WTC11 (cell line): ENCODE measurements around the gene ACSM3. TPM values are rescaled to one million over a fixed set of nuclear protein-coding genes. Genes with fewer than 3 reads are reported as not detected.

Experiments
- ATAC-seq: fragments of 200-7000 bp; cut with Tn5 transposase; 2 replicates; pipeline ENCODE4 v1.10.0; 2021; ENCODE audit warnings: mild to moderate bottlenecking, moderate library complexity
- CTCF ChIA-PET: fragments of 300-600 bp; sonication (Branson Sonifier 250); formaldehyde crosslinking; loops from one replicate; lab custom pipeline; 2021; ENCODE audit warnings: antibody characterized with exemption; lab: Charles Lee
- POLR2A ChIA-PET: fragments of 350-600 bp; sonication (Branson Sonifier 250); formaldehyde crosslinking; loops from one replicate; lab custom pipeline; 2021; ENCODE audit warnings: antibody characterized with exemption; lab: Charles Lee
- DNase-seq: peaks from one replicate; pipeline ENCODE4 v3.0.0; 2021; ENCODE audit warnings: low spot score
- H3K27ac Mint-ChIP-seq: 2 replicates; pipeline ENCODE4 v1.8.0; 2021; ENCODE audit warnings: mixed read lengths
- H3K27me3 Mint-ChIP-seq: 2 replicates; pipeline ENCODE4 v1.8.0; 2021; ENCODE audit warnings: low read depth, mild to moderate bottlenecking, moderate library complexity, mixed read lengths
- H3K36me3 Mint-ChIP-seq: 2 replicates; pipeline ENCODE4 v1.8.0; 2021; ENCODE audit warnings: mixed read lengths
- H3K4me1 Mint-ChIP-seq: 2 replicates; pipeline ENCODE4 v1.8.0; 2022; ENCODE audit warnings: mixed read lengths
- H3K4me3 Mint-ChIP-seq: 2 replicates; pipeline ENCODE4 v1.8.0; 2021; ENCODE audit warnings: mild to moderate bottlenecking, moderate library complexity, mixed read lengths
- H3K9me3 Mint-ChIP-seq: 2 replicates; pipeline ENCODE4 v1.8.0; 2021; ENCODE audit warnings: mixed read lengths
- FOXJ3 ChIP-seq: sonication (generic); formaldehyde crosslinking; IDR thresholded peaks from 2 replicates; pipeline ENCODE4 v1.9.0; 2021; ENCODE audit warnings: missing genetic modification reagents, mild to moderate bottlenecking, borderline replicate concordance
- FOXK1 ChIP-seq: sonication (generic); formaldehyde crosslinking; IDR thresholded peaks from 2 replicates; pipeline ENCODE4 v1.8.0; 2022; ENCODE audit warnings: mild to moderate bottlenecking, moderate library complexity, missing genetic modification reagents
- JUN ChIP-seq: sonication (generic); formaldehyde crosslinking; IDR thresholded peaks from 2 replicates; pipeline ENCODE4 v1.8.0; 2023; ENCODE audit warnings: mild to moderate bottlenecking, missing genetic modification reagents
- KAT7 ChIP-seq: sonication (generic); formaldehyde crosslinking; IDR thresholded peaks from 2 replicates; pipeline ENCODE4 v1.8.1; 2023; ENCODE audit warnings: missing genetic modification reagents, mild to moderate bottlenecking, borderline replicate concordance
- NFATC4 ChIP-seq: fragments of 250-450 bp; sonication (Bioruptor Pico); IDR thresholded peaks from 2 replicates; pipeline ENCODE4 v1.9.0; 2021; ENCODE audit warnings: mild to moderate bottlenecking
- NR2C2 ChIP-seq: sonication (generic); formaldehyde crosslinking; IDR thresholded peaks from 2 replicates; pipeline ENCODE4 v1.8.0; 2022; ENCODE audit warnings: mild to moderate bottlenecking, missing genetic modification reagents
- RELA ChIP-seq: sonication (generic); formaldehyde crosslinking; IDR thresholded peaks from 2 replicates; pipeline ENCODE4 v1.8.1; 2022; ENCODE audit warnings: missing genetic modification reagents, mild to moderate bottlenecking, borderline replicate concordance
- TEAD1 ChIP-seq: sonication (generic); formaldehyde crosslinking; IDR thresholded peaks from 2 replicates; pipeline ENCODE4 v1.8.0; 2022; ENCODE audit warnings: mild to moderate bottlenecking, missing genetic modification reagents
- ZNF317 ChIP-seq: sonication (generic); formaldehyde crosslinking; IDR thresholded peaks from 2 replicates; pipeline ENCODE4 v1.8.1; 2023; ENCODE audit warnings: low read depth, mild to moderate bottlenecking, moderate library complexity, missing genetic modification reagents, borderline replicate concordance
- ZNF671 ChIP-seq: fragments of 250-450 bp; sonication (Bioruptor Pico); IDR thresholded peaks from 2 replicates; pipeline ENCODE4 v1.8.0; 2021; ENCODE audit warnings: mild to moderate bottlenecking
- total RNA-seq: library from RNA; stranded (reverse); gene quantifications from 3 replicates; pipeline ENCODE4 v1.2.3, GENCODE V29; 2021
- TF ChIP-seq, protein P1 (sequence below): sonication (generic); formaldehyde crosslinking; IDR thresholded peaks from 2 replicates; pipeline ENCODE4 v1.8.0; 2022; ENCODE audit warnings: missing genetic modification reagents
- TF ChIP-seq, protein P2 (sequence below): fragments of 250-450 bp; sonication (Bioruptor Pico); IDR thresholded peaks from 2 replicates; pipeline ENCODE4 v1.9.0; 2021; ENCODE audit warnings: mild to moderate bottlenecking, borderline replicate concordance
- TF ChIP-seq, protein P3 (sequence below): sonication (generic); formaldehyde crosslinking; IDR thresholded peaks from 2 replicates; pipeline ENCODE4 v1.8.1; 2023; ENCODE audit warnings: mild to moderate bottlenecking, moderate library complexity, missing genetic modification reagents
- TF ChIP-seq, protein P4 (sequence below): fragments of 250-450 bp; sonication (Bioruptor Pico); conservative IDR thresholded peaks from 2 replicates; pipeline ENCODE4 v1.9.0; 2021; ENCODE audit warnings: mild to moderate bottlenecking
- TF ChIP-seq, protein P5 (sequence below): sonication (generic); formaldehyde crosslinking; IDR thresholded peaks from 2 replicates; pipeline ENCODE4 v1.8.1; 2023; ENCODE audit warnings: mild to moderate bottlenecking, missing genetic modification reagents
- TF ChIP-seq, protein P6 (sequence below): sonication (generic); formaldehyde crosslinking; IDR thresholded peaks from 2 replicates; pipeline ENCODE4 v1.8.1; 2023; ENCODE audit warnings: mild to moderate bottlenecking, missing genetic modification reagents, borderline replicate concordance
- TF ChIP-seq, protein P7 (sequence below): sonication (generic); formaldehyde crosslinking; conservative IDR thresholded peaks from 2 replicates; pipeline ENCODE4 v1.8.1; 2022; ENCODE audit warnings: mild to moderate bottlenecking, missing genetic modification reagents

The ACSM3 gene
- total RNA-seq, 1 experiment from 2014 or later = 5.0 TPM

DNA sequence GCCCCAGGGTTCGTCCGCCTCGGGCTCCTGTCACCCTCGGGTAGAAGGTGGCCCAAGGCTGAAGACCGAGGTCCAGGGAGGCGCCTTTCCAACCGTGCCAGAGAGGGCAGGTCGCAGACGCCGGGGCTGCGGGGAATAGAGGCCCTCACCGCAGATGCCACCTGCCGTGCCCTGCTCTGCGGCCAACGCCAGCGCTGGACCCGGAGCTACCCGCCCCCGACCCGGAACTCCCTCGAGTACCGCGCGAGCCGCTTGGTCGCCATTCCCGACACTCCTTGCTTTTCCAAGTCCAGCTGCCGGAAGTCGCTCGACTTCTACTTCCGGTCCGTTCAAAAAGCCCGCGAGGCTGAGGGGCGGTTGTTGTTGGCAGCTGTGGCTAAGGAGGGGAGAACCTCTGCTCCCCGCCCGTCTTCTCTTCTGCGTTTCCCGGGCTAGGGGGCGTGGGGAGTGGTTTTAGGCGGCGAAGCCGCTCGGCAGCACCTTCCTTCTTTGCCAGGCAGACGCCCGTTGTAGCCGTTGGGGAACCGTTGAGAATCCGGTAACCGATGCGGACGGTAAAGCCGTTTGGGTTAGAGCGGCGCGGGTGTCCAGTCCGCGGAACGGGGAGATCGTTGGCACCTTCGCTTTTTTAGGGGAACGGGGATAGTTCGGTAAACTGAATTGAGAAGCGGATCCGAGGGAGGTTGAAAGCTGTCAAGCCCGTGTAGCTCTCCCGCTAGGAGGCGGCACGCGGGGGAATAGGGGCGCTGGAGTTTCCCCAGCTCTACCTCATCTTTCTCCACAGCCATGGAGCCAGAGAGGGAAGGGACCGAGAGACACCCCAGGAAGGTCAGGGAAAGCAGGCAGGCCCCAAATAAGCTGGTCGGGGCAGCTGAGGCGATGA lies 42.6 kb downstream of the ACSM3 start, which contains the start of the genes ERI2 and REXO5:
Gene ERI2 (minus strand): TSS at position 305 of the 883 bp plus-strand sequence. CDS start 42 bp downstream, at position 263.
Gene REXO5 (plus strand): TSS at position 360 of the 883 bp plus-strand sequence. CDS start 427 bp downstream, at position 787.
- DNase-seq (peak; percentile 91), ATAC-seq (peak; percentile 88)
- ChIA-PET CTCF (interaction anchor here (0.8 to 1.8 kb wide), 11 partner anchors 10 to 495 kb away, joined by 3 to 9 read pairs (median 4); no protein-coding TSS in a partner anchor), POLR2A (interaction anchor here (0.5 to 1.2 kb wide), 9 partner anchors 10 to 274 kb away, joined by 3 to 7 read pairs (median 4); partner anchors contain the start of genes DCUN1D3, LYRM1 and THUMPD1)
- H3K36me3 Mint-ChIP-seq = no peaks in the 10 kb centered on the region
- peak within 1 kb of the TSS; percentile 98 for H3K27ac Mint-ChIP-seq
- H3K4me3 Mint-ChIP-seq = peak within 1 kb of the TSS; percentile 97
- no peaks in the 10 kb centered on the region for H3K9me3 Mint-ChIP-seq
- peaks cover 15% of the 10 kb centered on the region for H3K4me1 Mint-ChIP-seq
- H3K27me3 Mint-ChIP-seq = no peaks in the 10 kb centered on the region; the same call in 1 of the 2 replicates
- 0 out of 2 replicates have a peak, but pooled peaks have one; percentile 25 for TF ChIP-seq KAT7 (CRISPR knock-in tag)
- TF ChIP-seq, protein P1, sequence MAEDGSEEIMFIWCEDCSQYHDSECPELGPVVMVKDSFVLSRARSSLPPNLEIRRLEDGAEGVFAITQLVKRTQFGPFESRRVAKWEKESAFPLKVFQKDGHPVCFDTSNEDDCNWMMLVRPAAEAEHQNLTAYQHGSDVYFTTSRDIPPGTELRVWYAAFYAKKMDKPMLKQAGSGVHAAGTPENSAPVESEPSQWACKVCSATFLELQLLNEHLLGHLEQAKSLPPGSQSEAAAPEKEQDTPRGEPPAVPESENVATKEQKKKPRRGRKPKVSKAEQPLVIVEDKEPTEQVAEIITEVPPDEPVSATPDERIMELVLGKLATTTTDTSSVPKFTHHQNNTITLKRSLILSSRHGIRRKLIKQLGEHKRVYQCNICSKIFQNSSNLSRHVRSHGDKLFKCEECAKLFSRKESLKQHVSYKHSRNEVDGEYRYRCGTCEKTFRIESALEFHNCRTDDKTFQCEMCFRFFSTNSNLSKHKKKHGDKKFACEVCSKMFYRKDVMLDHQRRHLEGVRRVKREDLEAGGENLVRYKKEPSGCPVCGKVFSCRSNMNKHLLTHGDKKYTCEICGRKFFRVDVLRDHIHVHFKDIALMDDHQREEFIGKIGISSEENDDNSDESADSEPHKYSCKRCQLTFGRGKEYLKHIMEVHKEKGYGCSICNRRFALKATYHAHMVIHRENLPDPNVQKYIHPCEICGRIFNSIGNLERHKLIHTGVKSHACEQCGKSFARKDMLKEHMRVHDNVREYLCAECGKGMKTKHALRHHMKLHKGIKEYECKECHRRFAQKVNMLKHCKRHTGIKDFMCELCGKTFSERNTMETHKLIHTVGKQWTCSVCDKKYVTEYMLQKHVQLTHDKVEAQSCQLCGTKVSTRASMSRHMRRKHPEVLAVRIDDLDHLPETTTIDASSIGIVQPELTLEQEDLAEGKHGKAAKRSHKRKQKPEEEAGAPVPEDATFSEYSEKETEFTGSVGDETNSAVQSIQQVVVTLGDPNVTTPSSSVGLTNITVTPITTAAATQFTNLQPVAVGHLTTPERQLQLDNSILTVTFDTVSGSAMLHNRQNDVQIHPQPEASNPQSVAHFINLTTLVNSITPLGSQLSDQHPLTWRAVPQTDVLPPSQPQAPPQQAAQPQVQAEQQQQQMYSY (CRISPR knock-in tag) = no peak
- TF ChIP-seq, protein P2, sequence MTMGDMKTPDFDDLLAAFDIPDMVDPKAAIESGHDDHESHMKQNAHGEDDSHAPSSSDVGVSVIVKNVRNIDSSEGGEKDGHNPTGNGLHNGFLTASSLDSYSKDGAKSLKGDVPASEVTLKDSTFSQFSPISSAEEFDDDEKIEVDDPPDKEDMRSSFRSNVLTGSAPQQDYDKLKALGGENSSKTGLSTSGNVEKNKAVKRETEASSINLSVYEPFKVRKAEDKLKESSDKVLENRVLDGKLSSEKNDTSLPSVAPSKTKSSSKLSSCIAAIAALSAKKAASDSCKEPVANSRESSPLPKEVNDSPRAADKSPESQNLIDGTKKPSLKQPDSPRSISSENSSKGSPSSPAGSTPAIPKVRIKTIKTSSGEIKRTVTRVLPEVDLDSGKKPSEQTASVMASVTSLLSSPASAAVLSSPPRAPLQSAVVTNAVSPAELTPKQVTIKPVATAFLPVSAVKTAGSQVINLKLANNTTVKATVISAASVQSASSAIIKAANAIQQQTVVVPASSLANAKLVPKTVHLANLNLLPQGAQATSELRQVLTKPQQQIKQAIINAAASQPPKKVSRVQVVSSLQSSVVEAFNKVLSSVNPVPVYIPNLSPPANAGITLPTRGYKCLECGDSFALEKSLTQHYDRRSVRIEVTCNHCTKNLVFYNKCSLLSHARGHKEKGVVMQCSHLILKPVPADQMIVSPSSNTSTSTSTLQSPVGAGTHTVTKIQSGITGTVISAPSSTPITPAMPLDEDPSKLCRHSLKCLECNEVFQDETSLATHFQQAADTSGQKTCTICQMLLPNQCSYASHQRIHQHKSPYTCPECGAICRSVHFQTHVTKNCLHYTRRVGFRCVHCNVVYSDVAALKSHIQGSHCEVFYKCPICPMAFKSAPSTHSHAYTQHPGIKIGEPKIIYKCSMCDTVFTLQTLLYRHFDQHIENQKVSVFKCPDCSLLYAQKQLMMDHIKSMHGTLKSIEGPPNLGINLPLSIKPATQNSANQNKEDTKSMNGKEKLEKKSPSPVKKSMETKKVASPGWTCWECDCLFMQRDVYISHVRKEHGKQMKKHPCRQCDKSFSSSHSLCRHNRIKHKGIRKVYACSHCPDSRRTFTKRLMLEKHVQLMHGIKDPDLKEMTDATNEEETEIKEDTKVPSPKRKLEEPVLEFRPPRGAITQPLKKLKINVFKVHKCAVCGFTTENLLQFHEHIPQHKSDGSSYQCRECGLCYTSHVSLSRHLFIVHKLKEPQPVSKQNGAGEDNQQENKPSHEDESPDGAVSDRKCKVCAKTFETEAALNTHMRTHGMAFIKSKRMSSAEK (CRISPR knock-in tag) = no peak
- TF ChIP-seq, protein P3, sequence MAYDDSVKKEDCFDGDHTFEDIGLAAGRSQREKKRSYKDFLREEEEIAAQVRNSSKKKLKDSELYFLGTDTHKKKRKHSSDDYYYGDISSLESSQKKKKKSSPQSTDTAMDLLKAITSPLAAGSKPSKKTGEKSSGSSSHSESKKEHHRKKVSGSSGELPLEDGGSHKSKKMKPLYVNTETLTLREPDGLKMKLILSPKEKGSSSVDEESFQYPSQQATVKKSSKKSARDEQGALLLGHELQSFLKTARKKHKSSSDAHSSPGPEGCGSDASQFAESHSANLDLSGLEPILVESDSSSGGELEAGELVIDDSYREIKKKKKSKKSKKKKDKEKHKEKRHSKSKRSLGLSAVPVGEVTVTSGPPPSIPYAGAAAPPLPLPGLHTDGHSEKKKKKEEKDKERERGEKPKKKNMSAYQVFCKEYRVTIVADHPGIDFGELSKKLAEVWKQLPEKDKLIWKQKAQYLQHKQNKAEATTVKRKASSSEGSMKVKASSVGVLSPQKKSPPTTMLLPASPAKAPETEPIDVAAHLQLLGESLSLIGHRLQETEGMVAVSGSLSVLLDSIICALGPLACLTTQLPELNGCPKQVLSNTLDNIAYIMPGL (CRISPR knock-in tag) = peak; percentile 74
- TF ChIP-seq NFATC4 (CRISPR knock-in tag) = no peak
- TF ChIP-seq NR2C2 (CRISPR knock-in tag) = no peak
- TF ChIP-seq, protein P4, sequence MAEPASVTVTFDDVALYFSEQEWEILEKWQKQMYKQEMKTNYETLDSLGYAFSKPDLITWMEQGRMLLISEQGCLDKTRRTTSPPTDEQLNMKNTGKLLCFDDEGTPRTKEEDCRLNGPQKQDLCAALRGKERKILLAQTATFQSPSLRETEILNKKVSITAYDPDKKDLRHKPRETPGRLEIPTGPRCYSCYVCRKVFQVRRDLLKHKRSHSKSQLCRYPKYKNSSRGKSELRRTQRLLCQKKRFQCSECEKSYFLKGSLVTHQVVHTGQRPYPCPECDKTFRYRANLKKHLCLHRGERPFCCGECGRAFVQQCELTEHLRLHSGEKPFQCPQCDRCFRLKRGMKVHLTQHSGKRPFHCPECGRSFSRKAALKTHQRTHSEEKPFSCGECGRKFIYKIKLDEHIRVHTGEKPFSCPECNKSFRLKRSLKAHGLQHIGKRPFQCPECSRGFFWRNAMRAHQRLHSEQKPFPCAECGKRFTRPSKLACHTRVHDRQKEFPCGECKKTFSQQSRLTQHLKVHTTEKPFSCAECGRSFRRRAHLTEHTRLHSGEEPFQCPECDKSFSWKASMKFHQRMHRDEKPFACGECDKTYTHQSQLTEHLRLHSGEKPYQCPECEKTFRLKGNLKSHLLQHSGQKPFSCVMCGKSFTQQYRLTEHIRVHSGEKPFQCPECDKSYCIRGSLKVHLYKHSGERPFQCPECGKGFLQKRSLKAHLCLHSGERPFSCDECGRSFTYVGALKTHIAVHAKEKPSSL (CRISPR knock-in tag) = no peak
- TF ChIP-seq TEAD1 = peak; percentile 49; the same call in 1 of the 2 replicates
- TF ChIP-seq, protein P5, sequence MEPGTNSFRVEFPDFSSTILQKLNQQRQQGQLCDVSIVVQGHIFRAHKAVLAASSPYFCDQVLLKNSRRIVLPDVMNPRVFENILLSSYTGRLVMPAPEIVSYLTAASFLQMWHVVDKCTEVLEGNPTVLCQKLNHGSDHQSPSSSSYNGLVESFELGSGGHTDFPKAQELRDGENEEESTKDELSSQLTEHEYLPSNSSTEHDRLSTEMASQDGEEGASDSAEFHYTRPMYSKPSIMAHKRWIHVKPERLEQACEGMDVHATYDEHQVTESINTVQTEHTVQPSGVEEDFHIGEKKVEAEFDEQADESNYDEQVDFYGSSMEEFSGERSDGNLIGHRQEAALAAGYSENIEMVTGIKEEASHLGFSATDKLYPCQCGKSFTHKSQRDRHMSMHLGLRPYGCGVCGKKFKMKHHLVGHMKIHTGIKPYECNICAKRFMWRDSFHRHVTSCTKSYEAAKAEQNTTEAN (CRISPR knock-in tag) = peak; percentile 89
- TF ChIP-seq, protein P6, sequence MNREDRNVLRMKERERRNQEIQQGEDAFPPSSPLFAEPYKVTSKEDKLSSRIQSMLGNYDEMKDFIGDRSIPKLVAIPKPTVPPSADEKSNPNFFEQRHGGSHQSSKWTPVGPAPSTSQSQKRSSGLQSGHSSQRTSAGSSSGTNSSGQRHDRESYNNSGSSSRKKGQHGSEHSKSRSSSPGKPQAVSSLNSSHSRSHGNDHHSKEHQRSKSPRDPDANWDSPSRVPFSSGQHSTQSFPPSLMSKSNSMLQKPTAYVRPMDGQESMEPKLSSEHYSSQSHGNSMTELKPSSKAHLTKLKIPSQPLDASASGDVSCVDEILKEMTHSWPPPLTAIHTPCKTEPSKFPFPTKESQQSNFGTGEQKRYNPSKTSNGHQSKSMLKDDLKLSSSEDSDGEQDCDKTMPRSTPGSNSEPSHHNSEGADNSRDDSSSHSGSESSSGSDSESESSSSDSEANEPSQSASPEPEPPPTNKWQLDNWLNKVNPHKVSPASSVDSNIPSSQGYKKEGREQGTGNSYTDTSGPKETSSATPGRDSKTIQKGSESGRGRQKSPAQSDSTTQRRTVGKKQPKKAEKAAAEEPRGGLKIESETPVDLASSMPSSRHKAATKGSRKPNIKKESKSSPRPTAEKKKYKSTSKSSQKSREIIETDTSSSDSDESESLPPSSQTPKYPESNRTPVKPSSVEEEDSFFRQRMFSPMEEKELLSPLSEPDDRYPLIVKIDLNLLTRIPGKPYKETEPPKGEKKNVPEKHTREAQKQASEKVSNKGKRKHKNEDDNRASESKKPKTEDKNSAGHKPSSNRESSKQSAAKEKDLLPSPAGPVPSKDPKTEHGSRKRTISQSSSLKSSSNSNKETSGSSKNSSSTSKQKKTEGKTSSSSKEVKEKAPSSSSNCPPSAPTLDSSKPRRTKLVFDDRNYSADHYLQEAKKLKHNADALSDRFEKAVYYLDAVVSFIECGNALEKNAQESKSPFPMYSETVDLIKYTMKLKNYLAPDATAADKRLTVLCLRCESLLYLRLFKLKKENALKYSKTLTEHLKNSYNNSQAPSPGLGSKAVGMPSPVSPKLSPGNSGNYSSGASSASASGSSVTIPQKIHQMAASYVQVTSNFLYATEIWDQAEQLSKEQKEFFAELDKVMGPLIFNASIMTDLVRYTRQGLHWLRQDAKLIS = no peak
- peak; percentile 95 for TF ChIP-seq FOXK1
- TF ChIP-seq RELA = no peak
- TF ChIP-seq JUN (CRISPR knock-in tag) = no peak
- TF ChIP-seq, protein P7, sequence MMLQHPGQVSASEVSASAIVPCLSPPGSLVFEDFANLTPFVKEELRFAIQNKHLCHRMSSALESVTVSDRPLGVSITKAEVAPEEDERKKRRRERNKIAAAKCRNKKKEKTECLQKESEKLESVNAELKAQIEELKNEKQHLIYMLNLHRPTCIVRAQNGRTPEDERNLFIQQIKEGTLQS (CRISPR knock-in tag) = no peak
- no peak for TF ChIP-seq ZNF317
- TF ChIP-seq ZNF671 = no peak
- TF ChIP-seq FOXJ3 (CRISPR knock-in tag) = no peak
